Measurements from ENCODE around the gene ITPRID2. TPM values are rescaled to one million over a fixed set of nuclear protein-coding genes. Genes with fewer than 3 reads are reported as not detected.

Gene ITPRID2
- total and polyA plus RNA-seq, 4 donors = 59.5 to 167 (median 112) TPM

- H3K27me3 ChIP-seq (ENCODE audit: control insufficient read depth in 3 of 3, insufficient read depth in 3 of 3, low read length in 2 of 3) = no peaks in the 10 kb centered on the region
- H3K9me3 ChIP-seq (ENCODE audit: control insufficient read depth in 4 of 4, insufficient read depth in 3 of 4, low read length in 3 of 4) = no peaks in the 10 kb centered on the region
- H3K9ac ChIP-seq (ENCODE audit: insufficient read depth in 1 of 2, low read length in 2 of 2) = no peak overlapping the region
- ATAC-seq (ENCODE audit: insufficient read depth, low FRiP score) (no peak), DNase-seq (no peak)
- no peaks in the 10 kb centered on the region for H3K4me1 ChIP-seq (ENCODE audit: control insufficient read depth in 5 of 5, insufficient read depth in 5 of 5, low read length in 5 of 5)
- TF ChIP-seq CTCF (IDR thresholded peaks at IDR 0.05; ENCODE audit: control extremely low read depth, extremely low read depth) = no peak
- no peak overlapping the region for H3K27ac ChIP-seq (ENCODE audit: low read depth in 1 of 2, low read length in 1 of 2)
- H3K4me3 ChIP-seq = no peak overlapping the region
- no peaks in the 10 kb centered on the region for H3K36me3 ChIP-seq (ENCODE audit: control insufficient read depth in 4 of 4, insufficient read depth in 4 of 4, low read length in 4 of 4)
These were observed 40.5 kb upstream of the ITPRID2 start for GRCh38 chr2:181850936-181851560.

DNA sequence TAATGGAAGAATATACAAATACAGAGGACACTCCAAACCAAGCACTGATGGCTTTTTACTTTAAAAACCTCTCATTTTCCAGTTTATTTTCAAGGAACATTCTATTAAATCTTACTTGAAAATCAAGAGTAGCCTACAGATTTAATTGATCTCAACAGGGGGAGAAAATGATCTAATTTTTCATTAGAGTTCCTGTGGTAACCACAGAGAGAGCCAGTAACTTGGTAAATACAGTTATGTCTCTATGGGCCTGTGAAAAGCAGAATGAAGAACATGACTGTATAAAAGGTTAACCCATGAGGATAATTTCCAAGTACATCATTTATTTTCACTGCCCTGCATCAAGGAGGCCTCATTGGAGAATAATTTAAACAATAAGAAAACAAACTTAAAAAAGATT is 39.8 kb upstream of the ITPRID2 start:
- no peaks in the 10 kb centered on the region for H3K36me3 ChIP-seq (ENCODE audit: control insufficient read depth in 4 of 4, insufficient read depth in 4 of 4, low read length in 4 of 4)
- H3K4me3 ChIP-seq = no peak overlapping the region
- H3K9ac ChIP-seq (ENCODE audit: insufficient read depth in 1 of 2, low read length in 2 of 2) = no peak overlapping the region
- no peak overlapping the region for H3K27ac ChIP-seq (ENCODE audit: low read depth in 1 of 2, low read length in 1 of 2)
- H3K27me3 ChIP-seq (ENCODE audit: control insufficient read depth in 3 of 3, insufficient read depth in 3 of 3, low read length in 2 of 3) = no peaks in the 10 kb centered on the region
- no peak for DNase-seq
- no peak for TF ChIP-seq CTCF (IDR thresholded peaks at IDR 0.05; ENCODE audit: control extremely low read depth, extremely low read depth)
- no peaks in the 10 kb centered on the region for H3K4me1 ChIP-seq (ENCODE audit: control insufficient read depth in 5 of 5, insufficient read depth in 5 of 5, low read length in 5 of 5)
- no peaks in the 10 kb centered on the region for H3K9me3 ChIP-seq (ENCODE audit: control insufficient read depth in 4 of 4, insufficient read depth in 3 of 4, low read length in 3 of 4)
- no peak for ATAC-seq (ENCODE audit: insufficient read depth, low FRiP score)

- Histone ChIP-seq H3K4me3 (no peak overlapping the region), H3K36me3 (ENCODE audit: control insufficient read depth in 4 of 4, insufficient read depth in 4 of 4, low read length in 4 of 4) (no peaks in the 10 kb centered on the region), H3K27ac (ENCODE audit: low read depth in 1 of 2, low read length in 1 of 2) (no peak overlapping the region), H3K9me3 (ENCODE audit: control insufficient read depth in 4 of 4, insufficient read depth in 3 of 4, low read length in 3 of 4) (no peaks in the 10 kb centered on the region), H3K4me1 (ENCODE audit: control insufficient read depth in 5 of 5, insufficient read depth in 5 of 5, low read length in 5 of 5) (no peaks in the 10 kb centered on the region), H3K9ac (ENCODE audit: insufficient read depth in 1 of 2, low read length in 2 of 2) (no peak overlapping the region), H3K27me3 (ENCODE audit: control insufficient read depth in 3 of 3, insufficient read depth in 3 of 3, low read length in 2 of 3) (no peaks in the 10 kb centered on the region)
- ATAC-seq (ENCODE audit: insufficient read depth, low FRiP score) (no peak), DNase-seq (no peak)
- TF ChIP-seq CTCF (IDR thresholded peaks at IDR 0.05; ENCODE audit: control extremely low read depth, extremely low read depth) = no peak
These were observed 37.8 kb upstream of the ITPRID2 start for GRCh38 chr2:181853696-181854095.

- ATAC-seq (ENCODE audit: insufficient read depth, low FRiP score) = no peak
- Histone ChIP-seq H3K4me3 (no peak overlapping the region), H3K27ac (ENCODE audit: low read depth in 1 of 2, low read length in 1 of 2) (no peak overlapping the region), H3K9me3 (ENCODE audit: control insufficient read depth in 4 of 4, insufficient read depth in 3 of 4, low read length in 3 of 4) (no peaks in the 10 kb centered on the region), H3K36me3 (ENCODE audit: control insufficient read depth in 4 of 4, insufficient read depth in 4 of 4, low read length in 4 of 4) (no peaks in the 10 kb centered on the region), H3K27me3 (ENCODE audit: control insufficient read depth in 3 of 3, insufficient read depth in 3 of 3, low read length in 2 of 3) (no peaks in the 10 kb centered on the region), H3K9ac (ENCODE audit: insufficient read depth in 1 of 2, low read length in 2 of 2) (no peak overlapping the region), H3K4me1 (ENCODE audit: control insufficient read depth in 5 of 5, insufficient read depth in 5 of 5, low read length in 5 of 5) (no peaks in the 10 kb centered on the region)
- 85 to 96% methylated on average over 1 of the region's 1 CpG for WGBS, 2 donors
- DNase-seq = no peak
- no peak for TF ChIP-seq CTCF (IDR thresholded peaks at IDR 0.05; ENCODE audit: control extremely low read depth, extremely low read depth)
These were observed 34.0 kb upstream of the ITPRID2 start for GRCh38 chr2:181857483-181857882.

All from lung (tissue), 12 donors.